Fibroblast of lung (primary cell): ENCODE data around the gene KDM7A. TPM values are rescaled to one million over a fixed set of nuclear protein-coding genes. Genes with fewer than 3 reads are reported as not detected.

ENCODE experiments used
- DNase-seq, 2 donors: peaks; one replicate each; pipeline versions ENCODE4 v3.0.0 to v3.0.0-alpha.2; 2010; ENCODE audit warnings: low read depth in 2 of 2
- H2AFZ ChIP-seq: 2 replicates; pipeline ENCODE4 v1.5.1; 2012; ENCODE audit warnings: low read length, control low read depth, inconsistent platforms
- H3K27ac ChIP-seq: 2 replicates; pipeline ENCODE4 v1.5.1; 2011; ENCODE audit warnings: low read length, control low read depth; ENCODE audit not compliant: insufficient read depth
- H3K27me3 ChIP-seq: 2 replicates; pipeline ENCODE4 v1.5.1; 2011; ENCODE audit warnings: mild to moderate bottlenecking, low read length; ENCODE audit not compliant: control insufficient read depth, insufficient read depth
- H3K36me3 ChIP-seq: 2 replicates; pipeline ENCODE4 v1.5.1; 2011; ENCODE audit warnings: low read length; ENCODE audit not compliant: control insufficient read depth, insufficient read depth
- H3K4me1 ChIP-seq: 2 replicates; pipeline ENCODE4 v1.5.1; 2011; ENCODE audit warnings: low read length; ENCODE audit not compliant: control insufficient read depth, insufficient read depth; ENCODE audit errors: extremely low read depth
- H3K4me2 ChIP-seq: 2 replicates; pipeline ENCODE4 v1.5.1; 2011; ENCODE audit warnings: low read length, control low read depth; ENCODE audit not compliant: insufficient read depth; ENCODE audit errors: extremely low read depth
- H3K4me3 ChIP-seq, 4 experiments: fragments of 200-600 bp in 1 of 4; sonication (generic) in 1 of 4; replicated peaks in 1 of 4; 2 replicates each; pipeline ENCODE4 v1.5.1; 2011 to 2016; ENCODE audit warnings: low read length in 4 of 4, low read depth in 3 of 4, mild to moderate bottlenecking in 3 of 4, control low read depth in 2 of 4, inconsistent platforms in 1 of 4, mixed read lengths in 1 of 4; ENCODE audit not compliant: insufficient read depth in 1 of 4; ENCODE audit errors: control extremely low read depth in 1 of 4
- H3K79me2 ChIP-seq: 2 replicates; pipeline ENCODE4 v1.5.1; 2012; ENCODE audit warnings: mild to moderate bottlenecking, low read length, inconsistent platforms; ENCODE audit not compliant: control insufficient read depth, insufficient read depth
- H3K9ac ChIP-seq: 2 replicates; pipeline ENCODE4 v1.5.1; 2011; ENCODE audit warnings: mild to moderate bottlenecking, low read length, control low read depth; ENCODE audit not compliant: insufficient read depth
- H3K9me3 ChIP-seq: 2 replicates; pipeline ENCODE4 v1.5.1; 2012; ENCODE audit warnings: low read depth, low read length; ENCODE audit not compliant: control insufficient read depth, insufficient read depth
- H4K20me1 ChIP-seq: 2 replicates; pipeline ENCODE4 v1.5.1; 2011; ENCODE audit warnings: low read length; ENCODE audit not compliant: control insufficient read depth, insufficient read depth; ENCODE audit errors: extremely low read depth
- EZH2 ChIP-seq: IDR thresholded peaks from 2 replicates; pipeline ENCODE4 v1.5.1; 2012; ENCODE audit warnings: low read length, control low read depth, mild to moderate bottlenecking; ENCODE audit errors: missing control alignments
- polyA plus RNA-seq, 2 donors: library from polyadenylated mRNA; depleted of rRNA in 1 of 2; stranded (reverse) in 1 of 2; unstranded in 1 of 2; fragments of >200 nt; gene quantifications; 2 replicates each; pipeline ENCODE4 v1.2.1, GENCODE V29; 2011 to 2012; ENCODE audit warnings: missing spikeins in 1 of 2
- total RNA-seq: library from RNA; depleted of rRNA; stranded (reverse); fragments of >200 nt; gene quantifications from 2 replicates; pipeline ENCODE4 v1.2.1, GENCODE V29; 2014
- TF ChIP-seq, protein P1 (sequence below), 2 donors: IDR thresholded peaks in 1 of 2; conservative IDR thresholded peaks in 1 of 2; 1 replicate in 1 of 2; 2 replicates in 1 of 2; pipeline ENCODE4 v1.5.1; 2011 to 2012; ENCODE audit warnings: low read length in 2 of 2, control low read depth in 1 of 2, inconsistent platforms in 1 of 2, low read depth in 1 of 2, mild to moderate bottlenecking in 1 of 2

KDM7A gene
- total and polyA plus RNA-seq, 2 donors (not counting 1 experiment from before 2014, with no cell fraction given), result 1.9 to 4.8 TPM

DNA sequence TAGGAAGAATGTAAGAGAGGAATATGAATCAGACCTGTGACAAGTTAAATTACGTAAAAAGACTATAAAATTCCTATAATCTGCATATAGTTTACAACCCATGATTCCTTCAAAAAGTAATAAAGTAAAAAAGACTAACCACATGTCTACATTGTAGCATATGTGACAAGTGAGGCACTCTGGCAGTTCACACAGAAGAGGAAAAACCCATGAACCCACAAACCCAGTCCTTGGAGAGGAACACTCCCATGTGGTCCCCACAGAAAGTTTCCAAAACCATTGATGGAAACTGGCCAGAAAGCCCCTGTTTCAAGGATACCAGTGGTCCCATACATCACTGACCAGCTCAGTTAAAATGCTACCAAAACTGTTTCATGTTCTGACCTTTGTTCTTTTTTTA, 15.7 kb downstream of the KDM7A start:
- H3K79me2 ChIP-seq, result no peaks in the 10 kb centered on the region
- H3K4me2 ChIP-seq, result no peak overlapping the region
- H3K9me3 ChIP-seq, result no peaks in the 10 kb centered on the region
- DNase-seq, result no peak
- H3K36me3 ChIP-seq, result no peaks in the 10 kb centered on the region
- no peak overlapping the region for H2AFZ ChIP-seq
- H4K20me1 ChIP-seq, result no peaks in the 10 kb centered on the region
- H3K9ac ChIP-seq, result no peak overlapping the region
- no peak overlapping the region for H3K27ac ChIP-seq
- no peaks in the 10 kb centered on the region for H3K27me3 ChIP-seq
- no peak for TF ChIP-seq EZH2
- TF ChIP-seq, protein P1, sequence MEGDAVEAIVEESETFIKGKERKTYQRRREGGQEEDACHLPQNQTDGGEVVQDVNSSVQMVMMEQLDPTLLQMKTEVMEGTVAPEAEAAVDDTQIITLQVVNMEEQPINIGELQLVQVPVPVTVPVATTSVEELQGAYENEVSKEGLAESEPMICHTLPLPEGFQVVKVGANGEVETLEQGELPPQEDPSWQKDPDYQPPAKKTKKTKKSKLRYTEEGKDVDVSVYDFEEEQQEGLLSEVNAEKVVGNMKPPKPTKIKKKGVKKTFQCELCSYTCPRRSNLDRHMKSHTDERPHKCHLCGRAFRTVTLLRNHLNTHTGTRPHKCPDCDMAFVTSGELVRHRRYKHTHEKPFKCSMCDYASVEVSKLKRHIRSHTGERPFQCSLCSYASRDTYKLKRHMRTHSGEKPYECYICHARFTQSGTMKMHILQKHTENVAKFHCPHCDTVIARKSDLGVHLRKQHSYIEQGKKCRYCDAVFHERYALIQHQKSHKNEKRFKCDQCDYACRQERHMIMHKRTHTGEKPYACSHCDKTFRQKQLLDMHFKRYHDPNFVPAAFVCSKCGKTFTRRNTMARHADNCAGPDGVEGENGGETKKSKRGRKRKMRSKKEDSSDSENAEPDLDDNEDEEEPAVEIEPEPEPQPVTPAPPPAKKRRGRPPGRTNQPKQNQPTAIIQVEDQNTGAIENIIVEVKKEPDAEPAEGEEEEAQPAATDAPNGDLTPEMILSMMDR (conservative IDR thresholded peaks at IDR 0.05 in 1 of 2, IDR thresholded peaks at IDR 0.05 in 1 of 2; ENCODE audit: low read depth in 1 of 2, low read length in 2 of 2), result no peak
- H3K4me3 ChIP-seq, result no peak overlapping the region
- H3K4me1 ChIP-seq, result no peaks in the 10 kb centered on the region

DNA sequence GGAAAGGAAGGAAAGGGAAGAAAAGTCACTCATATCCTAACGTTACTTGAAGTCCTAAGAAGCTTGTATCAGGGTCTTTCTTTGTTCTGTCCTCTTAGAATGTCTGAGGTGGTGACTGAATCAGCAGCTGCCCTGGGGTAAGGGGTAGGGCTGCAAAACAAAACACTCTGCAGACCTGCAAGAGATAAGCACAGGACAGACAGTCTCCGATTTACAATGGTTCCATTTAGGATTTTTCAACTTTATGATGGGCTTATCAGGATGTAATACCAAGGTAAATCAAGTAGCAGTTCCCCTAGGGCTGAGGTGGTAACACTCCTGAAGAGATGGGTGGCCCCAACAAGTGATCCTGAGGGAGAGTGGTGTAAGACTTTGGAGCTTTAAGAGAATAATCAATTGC, 16.5 kb downstream of the KDM7A start:
- no peak for TF ChIP-seq EZH2
- TF ChIP-seq, protein P1 (conservative IDR thresholded peaks at IDR 0.05 in 1 of 2, IDR thresholded peaks at IDR 0.05 in 1 of 2; ENCODE audit: low read depth in 1 of 2, low read length in 2 of 2), result no peak
- Histone ChIP-seq H3K9ac (no peak overlapping the region), H3K4me1 (no peaks in the 10 kb centered on the region), H3K4me2 (no peak overlapping the region), H3K4me3 (no peak overlapping the region), H3K27me3 (no peaks in the 10 kb centered on the region), H3K79me2 (no peaks in the 10 kb centered on the region), H2AFZ (no peak overlapping the region), H3K36me3 (no peaks in the 10 kb centered on the region), H4K20me1 (no peaks in the 10 kb centered on the region), H3K9me3 (no peaks in the 10 kb centered on the region), H3K27ac (no peak overlapping the region)
- peak in 1 of 2 donors; percentile 4 for DNase-seq

DNA sequence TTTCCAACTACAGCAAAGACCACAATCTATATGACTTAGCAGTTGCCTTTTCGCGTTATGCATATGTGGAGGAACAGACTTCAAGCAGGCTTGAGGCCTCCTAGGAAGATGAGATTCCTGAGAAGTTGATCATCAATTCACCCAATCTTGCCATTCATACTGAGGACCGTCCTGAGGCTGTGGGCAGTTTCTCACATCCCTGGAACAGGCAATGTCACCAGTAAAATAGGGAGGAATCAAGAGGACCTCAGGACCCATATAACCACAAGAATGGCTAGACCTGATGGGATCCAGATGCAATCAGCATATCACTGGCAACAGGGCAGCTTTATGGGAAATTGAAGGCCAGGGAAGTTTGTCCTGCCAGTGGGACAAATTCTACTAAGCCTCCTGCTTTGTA, 17.3 kb downstream of the KDM7A start:
- Histone ChIP-seq H3K9me3 (no peaks in the 10 kb centered on the region), H4K20me1 (no peaks in the 10 kb centered on the region), H2AFZ (no peak overlapping the region), H3K4me2 (no peak overlapping the region), H3K4me3 (no peak overlapping the region), H3K27ac (no peak overlapping the region), H3K9ac (no peak overlapping the region), H3K79me2 (no peaks in the 10 kb centered on the region), H3K4me1 (no peaks in the 10 kb centered on the region), H3K27me3 (no peaks in the 10 kb centered on the region), H3K36me3 (no peaks in the 10 kb centered on the region)
- TF ChIP-seq, protein P1 (conservative IDR thresholded peaks at IDR 0.05 in 1 of 2, IDR thresholded peaks at IDR 0.05 in 1 of 2; ENCODE audit: low read depth in 1 of 2, low read length in 2 of 2), result no peak
- TF ChIP-seq EZH2, result no peak
- peak in 1 of 2 donors; percentile 56 for DNase-seq
